IMR-90 (cell line): ENCODE measurements around the gene ST3GAL4. TPM values are rescaled to one million over a fixed set of nuclear protein-coding genes. Genes with fewer than 3 reads are reported as not detected.

Experiments
- ATAC-seq: fragments of 200-7000 bp; cut with Tn5 transposase; 2 replicates; pipeline ENCODE4 v1.9.1; 2020; ENCODE audit warnings: low read depth, mild to moderate bottlenecking, moderate library complexity
- BruUV-seq: library from RNA; stranded (reverse); fragments of 400-500 nt; replicated peaks from 2 replicates; lab custom pipeline; 2021; lab: Mats Ljungman, UMichigan
- CTCF ChIA-PET: fragments of 300-600 bp; formaldehyde crosslinking; extraction: SDS; loops from one replicate; lab custom pipeline; 2021; ENCODE audit warnings: antibody characterized with exemption; lab: Yijun Ruan, JAX
- POLR2A ChIA-PET: fragments of 300-600 bp; sonication (Branson Sonifier 250); formaldehyde crosslinking; loops from one replicate; lab custom pipeline; 2022; ENCODE audit warnings: antibody characterized with exemption; ENCODE audit not compliant: unreplicated experiment; lab: Charles Lee
- DNase-seq: peaks from one replicate; pipeline ENCODE4 v3.0.0; 2013
- H2AFZ ChIP-seq: replicated peaks from 2 replicates; pipeline ENCODE3; 2013; ENCODE audit warnings: low read length, mild to moderate bottlenecking; ENCODE audit not compliant: poor library complexity
- H2AK5ac ChIP-seq: 2 replicates; pipeline ENCODE4 v1.6.1; 2013; ENCODE audit warnings: low read depth, low read length, inconsistent platforms
- H2AK9ac ChIP-seq: replicated peaks from 2 replicates; pipeline ENCODE3; 2013; ENCODE audit warnings: mild to moderate bottlenecking, low read depth, low read length, moderate library complexity; ENCODE audit not compliant: poor library complexity
- H2BK120ac ChIP-seq: 2 replicates; pipeline ENCODE4 v1.6.1; 2013; ENCODE audit warnings: low read depth, low read length, inconsistent platforms
- H2BK15ac ChIP-seq: 3 replicates; pipeline ENCODE4 v1.6.1; 2013; ENCODE audit warnings: low read depth, low read length, inconsistent platforms
- H2BK20ac ChIP-seq: 2 replicates; pipeline ENCODE4 v1.6.1; 2013; ENCODE audit warnings: low read depth, mild to moderate bottlenecking, inconsistent platforms, low read length, moderate library complexity
- H2BK5ac ChIP-seq: 2 replicates; pipeline ENCODE4 v1.6.1; 2013; ENCODE audit warnings: mild to moderate bottlenecking, low read depth, low read length, inconsistent platforms; ENCODE audit not compliant: poor library complexity, severe bottlenecking
- H3K14ac ChIP-seq: replicated peaks from 2 replicates; pipeline ENCODE4 v1.6.1; 2013; ENCODE audit warnings: low read depth, low read length, inconsistent platforms
- H3K18ac ChIP-seq: 2 replicates; pipeline ENCODE4 v1.6.1; 2013; ENCODE audit warnings: low read depth, low read length, control low read depth
- H3K23ac ChIP-seq: 2 replicates; pipeline ENCODE4 v1.6.1; 2013; ENCODE audit warnings: low read depth, low read length, inconsistent platforms
- H3K27ac ChIP-seq: 2 replicates; pipeline ENCODE4 v1.5.1; 2013; ENCODE audit warnings: mild to moderate bottlenecking, control low read depth, low read length; ENCODE audit not compliant: insufficient read depth
- H3K27me3 ChIP-seq: 2 replicates; pipeline ENCODE4 v1.6.1; 2013; ENCODE audit warnings: low read length; ENCODE audit not compliant: control insufficient read depth, insufficient read depth
- H3K36me3 ChIP-seq: 2 replicates; pipeline ENCODE4 v1.6.1; 2013; ENCODE audit warnings: low read length, mixed read lengths; ENCODE audit not compliant: control insufficient read depth, insufficient read depth
- H3K4ac ChIP-seq: 2 replicates; pipeline ENCODE4 v1.6.1; 2013; ENCODE audit warnings: low read depth, low read length, inconsistent platforms
- H3K4me1 ChIP-seq: 2 replicates; pipeline ENCODE4 v1.6.1; 2013; ENCODE audit warnings: low read length, mixed read lengths; ENCODE audit not compliant: control insufficient read depth, insufficient read depth
- H3K4me2 ChIP-seq: 2 replicates; pipeline ENCODE4 v1.6.1; 2013; ENCODE audit warnings: low read depth, mild to moderate bottlenecking, control low read depth, low read length, moderate library complexity
- H3K4me3 ChIP-seq: 2 replicates; pipeline ENCODE4 v1.5.1; 2013; ENCODE audit warnings: low read depth, mild to moderate bottlenecking, control low read depth, low read length, moderate library complexity; ENCODE audit not compliant: insufficient read depth
- H3K56ac ChIP-seq: 2 replicates; pipeline ENCODE4 v1.6.1; 2013; ENCODE audit warnings: low read length, inconsistent platforms; ENCODE audit not compliant: insufficient read depth; ENCODE audit errors: extremely low read depth
- H3K79me1 ChIP-seq, 2 experiments: 2 replicates each; pipeline ENCODE4 v1.6.1; 2013; ENCODE audit warnings: low read length in 2 of 2, inconsistent platforms in 1 of 2, low read depth in 1 of 2
- H3K9ac ChIP-seq: 2 replicates; pipeline ENCODE4 v1.6.1; 2013; ENCODE audit warnings: low read depth, low read length, control low read depth
- H3K9me1 ChIP-seq: 2 replicates; pipeline ENCODE4 v1.6.1; 2013; ENCODE audit warnings: low read length, inconsistent platforms; ENCODE audit not compliant: insufficient read depth
- H3K9me3 ChIP-seq: 2 replicates; pipeline ENCODE4 v1.6.1; 2013; ENCODE audit warnings: low read length; ENCODE audit not compliant: control insufficient read depth, insufficient read depth
- H4K20me1 ChIP-seq: 2 replicates; pipeline ENCODE4 v1.6.1; 2013; ENCODE audit warnings: low read length, inconsistent platforms; ENCODE audit not compliant: insufficient read depth
- H4K5ac ChIP-seq: 2 replicates; pipeline ENCODE4 v1.6.1; 2013; ENCODE audit warnings: mild to moderate bottlenecking, low read depth, low read length, control low read depth
- H4K8ac ChIP-seq, 2 experiments: 2 replicates each; pipeline ENCODE4 v1.6.1; 2013; ENCODE audit warnings: low read depth in 2 of 2, low read length in 2 of 2, control low read depth in 1 of 2, inconsistent platforms in 1 of 2
- H4K91ac ChIP-seq: 2 replicates; pipeline ENCODE4 v1.6.1; 2013; ENCODE audit warnings: low read depth, low read length, inconsistent platforms; ENCODE audit not compliant: insufficient read depth
- FOS ChIP-seq: fragments of 150-350 bp; IDR thresholded peaks from 2 replicates; pipeline ENCODE4 v1.6.1; 2016; ENCODE audit warnings: low read depth, low read length
- NFE2L2 ChIP-seq: fragments of 150-350 bp; IDR thresholded peaks from 2 replicates; pipeline ENCODE4 v1.6.1; 2016; ENCODE audit warnings: low read depth, mild to moderate bottlenecking, low read length
- RCOR1 ChIP-seq: IDR thresholded peaks from 2 replicates; pipeline ENCODE4 v1.6.1; 2012; ENCODE audit warnings: mild to moderate bottlenecking, low read length, improper control_type of control experiment; ENCODE audit not compliant: insufficient replicate concordance
- RFX5 ChIP-seq: IDR thresholded peaks from 2 replicates; pipeline ENCODE4 v1.8.0; 2012; ENCODE audit warnings: low read depth, mild to moderate bottlenecking, low read length, moderate library complexity
- SMC3 ChIP-seq: fragments of 150-350 bp; IDR thresholded peaks from 2 replicates; pipeline ENCODE4 v1.6.1; 2016; ENCODE audit warnings: low read depth, mild to moderate bottlenecking, antibody characterized with exemption, low read length, moderate library complexity
- WGBS, 2 experiments: methylation state at CpG; one replicate each; pipeline versions ENCODE4 v1.1.5 to v1.1.7; 2013; ENCODE audit warnings: missing lambda C conversion rate in 2 of 2; ENCODE audit not compliant: insufficient read length in 1 of 2; ENCODE audit errors: extremely low coverage in 2 of 2; 5-methylcytosine and 5-hydroxymethylcytosine counted together
- dilution Hi-C: fragments of 300-500 bp; cut with HindIII; formaldehyde crosslinking; loops from one replicate; pipeline ENCODE4 v1.14.3; 2018; ENCODE audit warnings: low sequenced_read_pairs; ENCODE audit not compliant: unreplicated experiment
- in situ Hi-C: fragments of 300-500 bp; cut with MboI; formaldehyde crosslinking; loops from 3 replicates; pipeline ENCODE4 v1.14.3; 2019; ENCODE audit warnings: low sequenced_read_pairs, inconsistent platforms, mixed read lengths
- intact Hi-C: fragments of 100-400 bp; cut with micrococcal nuclease; formaldehyde crosslinking; loops from 2 replicates; pipeline ENCODE4 v1.10.0; 2022
- polyA plus RNA-seq, 3 experiments: library from polyadenylated mRNA; depleted of rRNA; stranded (reverse); fragments of >200 nt; gene quantifications; 2 replicates each; pipeline ENCODE4 v1.2.3, GENCODE V29; 2012; ENCODE audit warnings: low replicate concordance in 1 of 3
- total RNA-seq: library from RNA; depleted of rRNA; stranded (reverse); fragments of >200 nt; gene quantifications from 2 replicates; pipeline ENCODE4 v1.2.3, GENCODE V29; 2012
- TF ChIP-seq, protein P1 (sequence below): fragments of 150-350 bp; IDR thresholded peaks from 2 replicates; pipeline ENCODE4 v1.6.1; 2016; ENCODE audit warnings: low read depth, mild to moderate bottlenecking, low read length, moderate library complexity, borderline replicate concordance

ST3GAL4 gene
- total and polyA plus RNA-seq, 2 of the 4 experiments (the other 2 are of a cell fraction): 17.0 to 19.7 TPM

GRCh38 chr11:126335463-126335760, 20.1 kb upstream of the ST3GAL4 start:
- Histone ChIP-seq H4K8ac (no peak overlapping the region), H4K91ac (no peak overlapping the region), H4K20me1 (peaks cover 4% of the 10 kb centered on the region; the same call in 1 of the 2 replicates), H2AFZ (no peak overlapping the region), H2AK9ac (no peak overlapping the region), H2BK120ac (no peak overlapping the region), H2BK5ac (no peak overlapping the region), H2AK5ac (no peak overlapping the region), H3K27me3 (no peaks in the 10 kb centered on the region), H3K9me3 (no peaks in the 10 kb centered on the region), H4K5ac (no peak overlapping the region), H3K23ac (no peak overlapping the region), H3K36me3 (peaks cover 7% of the 10 kb centered on the region; the same call in 1 of the 2 replicates), H3K9ac (no peak overlapping the region), H3K4me1 (peaks cover 11% of the 10 kb centered on the region), H3K4ac (no peak overlapping the region), H2BK20ac (no peak overlapping the region), H3K14ac (no peak overlapping the region), H3K9me1 (peaks cover 21% of the 10 kb centered on the region), H2BK15ac (no peak overlapping the region), H3K4me3 (no peak overlapping the region), H3K56ac (no peak overlapping the region), H3K18ac (no peak overlapping the region), H3K4me2 (no peak overlapping the region), H3K79me1 (peaks cover 0 to 8% of the 10 kb centered on the region in 2 experiments; a peak in 1 of 4 replicates), H3K27ac (no peak overlapping the region)
- dilution Hi-C loops: no loop called here
- WGBS, 2 experiments: 100% methylated on average over 1 of the region's 5 CpGs; no CpG with 5 or more reads in 1 of the 2 experiments
- ATAC-seq: no peak
- DNase-seq: no peak
- TF ChIP-seq, protein P1, sequence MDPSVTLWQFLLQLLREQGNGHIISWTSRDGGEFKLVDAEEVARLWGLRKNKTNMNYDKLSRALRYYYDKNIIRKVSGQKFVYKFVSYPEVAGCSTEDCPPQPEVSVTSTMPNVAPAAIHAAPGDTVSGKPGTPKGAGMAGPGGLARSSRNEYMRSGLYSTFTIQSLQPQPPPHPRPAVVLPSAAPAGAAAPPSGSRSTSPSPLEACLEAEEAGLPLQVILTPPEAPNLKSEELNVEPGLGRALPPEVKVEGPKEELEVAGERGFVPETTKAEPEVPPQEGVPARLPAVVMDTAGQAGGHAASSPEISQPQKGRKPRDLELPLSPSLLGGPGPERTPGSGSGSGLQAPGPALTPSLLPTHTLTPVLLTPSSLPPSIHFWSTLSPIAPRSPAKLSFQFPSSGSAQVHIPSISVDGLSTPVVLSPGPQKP: no peak
- TF ChIP-seq NFE2L2 (no peak), FOS (no peak), SMC3 (no peak), RCOR1 (no peak), RFX5 (no peak)
- POLR2A ChIA-PET: no interaction called here
- in situ Hi-C loops: no loop called here
- intact Hi-C loops: no loop called here
- CTCF ChIA-PET: no interaction called here
- BruUV-seq: no TSS peak
